HPDE6-E6E7 (cell line): ENCODE data around the gene ASB6.
"Not testable (repeated sequence)": the region's sequence is repeated elsewhere in the genome, so short reads cannot be mapped to it uniquely, and the experiment has no call there.

Source experiments
- DNase-seq: peaks from one replicate; pipeline ENCODE4 v3.0.0; 2011; ENCODE audit warnings: missing footprints; ENCODE audit errors: extremely low spot score

Gene ASB6

GRCh38 chr9:129608561-129609481, 33.1 kb downstream of the ASB6 start:
- DNase-seq: no peak

GRCh38 chr9:129607027-129607387, 34.9 kb downstream of the ASB6 start:
- DNase-seq: no peak

DNA sequence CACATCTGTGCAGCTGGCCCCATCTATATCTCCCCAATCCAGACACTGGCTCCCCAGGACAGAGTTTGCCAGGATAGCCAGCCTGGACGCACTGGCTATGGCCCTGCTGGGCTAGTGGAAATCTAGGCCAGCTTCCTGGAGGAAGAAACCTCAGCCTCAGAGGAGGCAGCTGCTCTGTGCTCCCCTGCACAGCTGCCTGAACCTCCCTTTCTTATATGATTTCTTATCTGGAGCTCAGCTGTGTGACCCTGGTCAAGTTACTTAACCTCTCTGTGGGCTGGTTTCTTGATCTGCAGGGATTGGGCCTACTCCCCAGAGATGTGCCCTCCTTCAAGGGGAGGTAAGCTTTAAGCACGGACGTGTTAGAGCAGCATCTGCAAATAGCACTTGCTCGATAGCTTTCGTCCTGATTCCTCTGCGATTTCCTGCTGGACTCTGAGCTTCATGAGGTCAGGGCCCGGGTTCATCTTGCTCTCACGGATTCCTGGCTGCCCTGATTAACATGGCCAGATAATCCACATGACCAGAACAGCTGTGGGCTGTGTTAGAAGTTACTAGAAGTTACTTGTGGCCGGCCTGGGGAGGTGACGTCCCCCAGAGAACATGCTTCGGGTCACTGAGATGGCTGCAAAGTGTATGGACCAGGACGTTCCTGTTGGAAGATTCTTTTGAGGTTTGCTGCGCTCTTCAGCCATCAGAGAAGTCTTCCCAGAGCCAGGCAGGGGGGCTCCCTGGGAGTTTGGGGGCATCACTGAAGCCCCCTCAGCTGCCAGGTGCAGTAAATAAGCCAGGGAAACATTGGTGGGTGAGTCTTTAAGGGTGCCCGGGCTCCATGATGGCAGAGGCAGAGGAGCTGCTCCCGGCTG, 35.6 kb downstream of the ASB6 start:
- no peak for DNase-seq

- no peak for DNase-seq
Measured at GRCh38 chr9:129604766-129605163, 37.2 kb downstream of the ASB6 start.

DNA sequence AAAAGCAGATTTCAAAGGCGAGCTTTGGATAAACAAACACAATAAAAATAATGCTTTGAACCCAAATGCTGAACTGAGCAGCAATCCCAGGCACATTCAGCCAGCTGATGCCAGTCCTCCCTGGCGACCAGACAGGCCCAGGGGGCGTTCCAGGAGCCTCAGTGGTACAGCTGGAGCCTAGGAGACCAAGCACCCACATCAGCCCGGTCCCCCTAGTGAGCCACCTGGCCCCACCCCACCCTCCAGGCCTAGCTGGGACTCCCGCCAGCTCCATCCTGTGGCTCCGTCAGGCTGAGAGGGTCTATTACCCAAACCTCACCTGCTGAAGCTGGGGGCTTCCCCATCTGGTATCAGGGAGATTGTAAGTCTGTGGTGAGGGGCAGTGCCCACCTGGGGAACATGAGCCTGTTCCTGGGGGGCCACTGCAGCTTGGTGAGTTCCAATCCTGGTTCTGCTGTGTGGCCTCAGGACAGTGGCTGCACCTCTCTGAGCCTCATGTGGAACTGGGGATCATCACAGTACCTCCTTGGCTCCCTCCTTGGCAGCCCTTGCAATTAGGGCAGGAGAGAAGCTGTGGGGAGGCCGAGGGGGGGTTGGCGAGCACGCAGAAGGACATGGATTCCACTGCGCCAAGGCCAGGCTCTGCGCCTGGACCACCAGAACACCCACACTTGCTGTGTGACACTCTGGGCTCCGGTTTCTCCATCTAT, 37.7 kb downstream of the ASB6 start:
- no peak for DNase-seq

- no peak for DNase-seq
Measured at GRCh38 chr9:129602598-129603415, 39.1 kb downstream of the ASB6 start.

DNA sequence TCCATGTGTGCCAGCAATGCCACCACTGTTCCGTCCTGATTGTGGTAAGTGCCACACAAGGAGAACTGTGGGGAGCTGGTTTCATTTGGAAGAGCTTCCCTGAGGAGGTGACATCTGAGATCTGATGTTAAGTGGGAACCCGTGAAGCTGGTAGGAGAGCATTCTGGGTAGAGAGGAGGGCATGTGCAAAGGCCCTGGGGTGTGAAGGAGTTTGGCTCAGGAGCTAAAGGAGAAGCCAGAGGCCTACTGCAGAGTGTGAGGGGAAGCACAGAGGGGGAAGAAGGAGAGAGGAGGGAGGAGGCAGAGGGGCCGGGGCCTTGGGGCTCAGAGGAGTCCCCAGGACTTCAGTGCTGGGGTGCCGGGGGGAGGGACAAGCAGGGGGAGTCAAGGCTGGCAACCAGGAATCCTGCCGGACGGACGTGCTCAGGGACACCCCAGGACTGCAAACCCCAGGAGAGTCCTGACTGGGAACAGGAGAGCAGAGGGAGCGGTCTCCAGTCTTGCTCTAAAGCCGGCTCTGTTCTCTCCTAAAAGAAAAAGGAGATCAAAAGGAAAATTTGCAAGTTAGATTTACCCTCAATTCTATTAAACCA, 40.8 kb downstream of the ASB6 start:
- DNase-seq: no peak

- no peak for DNase-seq
Measured at GRCh38 chr9:129598089-129598596, 43.8 kb downstream of the ASB6 start.

DNA sequence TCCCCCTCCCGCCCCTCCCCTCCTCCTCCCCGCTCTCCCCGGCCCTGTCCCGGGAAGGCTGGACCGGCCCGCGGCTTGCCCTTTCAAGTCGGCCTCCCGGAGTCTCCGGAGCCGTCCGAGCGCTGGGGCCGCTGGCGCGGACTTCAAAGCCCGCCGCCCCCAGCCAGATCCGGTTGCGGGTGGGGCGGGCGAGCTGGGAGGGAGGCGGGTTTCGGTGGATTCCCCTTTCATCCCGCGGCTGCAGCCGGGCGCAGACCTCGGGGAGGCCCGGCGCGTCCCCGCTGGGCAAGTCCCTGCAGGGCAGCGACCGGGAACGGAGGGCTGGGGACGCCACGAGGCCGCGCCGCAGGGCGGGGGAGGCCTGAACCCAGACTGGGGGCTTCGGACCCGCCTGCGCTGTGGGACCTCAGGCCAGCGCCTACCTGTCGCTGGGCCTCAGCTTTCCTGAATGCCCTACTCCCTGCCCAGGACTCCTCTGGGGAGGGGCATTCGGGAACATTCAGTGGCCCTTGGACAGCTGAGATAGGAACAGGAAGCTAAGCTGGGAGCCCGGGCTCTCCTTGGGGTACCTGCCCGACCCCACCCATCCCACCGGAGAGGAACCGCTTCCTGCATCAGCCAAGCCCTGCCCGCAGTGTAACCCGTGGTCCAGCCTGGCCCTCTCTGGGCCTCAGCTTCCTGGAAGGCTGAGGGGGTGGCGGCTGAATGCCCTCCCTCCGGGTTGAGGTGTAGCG, 44.4 kb downstream of the ASB6 start:
- no peak for DNase-seq

DNA sequence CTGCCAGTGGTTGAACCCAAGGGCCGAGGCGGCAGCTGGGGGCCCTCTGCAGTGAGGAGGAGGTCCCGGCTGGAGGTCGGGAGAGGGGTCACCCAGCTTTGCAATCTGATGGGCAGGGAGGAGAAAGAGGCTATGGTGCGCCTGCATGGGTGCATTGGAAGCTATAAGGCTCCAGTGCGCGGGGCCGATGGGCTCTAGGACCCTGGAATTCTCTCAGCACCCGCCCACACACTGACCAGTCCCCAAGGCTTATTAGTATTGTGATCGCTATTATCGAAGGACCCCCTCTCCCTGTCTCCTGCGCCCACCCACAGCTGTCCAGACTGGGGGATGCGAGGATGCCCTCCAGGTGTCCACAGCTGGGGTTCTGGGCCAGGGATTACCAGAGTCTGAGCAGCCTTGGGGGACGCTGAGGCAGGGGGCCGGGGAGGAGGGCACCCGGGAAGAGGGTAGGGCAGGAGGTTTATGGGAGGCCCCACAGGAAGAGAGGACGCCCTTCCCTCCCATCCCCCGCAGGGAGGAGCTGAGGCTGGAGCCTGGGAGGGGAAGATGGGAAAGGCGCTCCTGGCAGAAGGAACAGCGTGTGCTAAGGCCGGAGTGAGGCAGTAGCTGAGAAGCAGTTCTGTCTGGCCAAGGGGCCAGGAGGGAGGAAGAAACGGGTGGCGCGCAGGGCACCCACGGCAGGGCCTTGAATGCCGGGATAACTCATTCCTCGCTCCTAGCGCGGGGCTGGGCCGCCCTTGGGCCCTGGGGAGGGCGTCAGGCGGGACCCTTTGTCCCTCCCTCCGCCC, 45.2 kb downstream of the ASB6 start:
- no peak for DNase-seq

GRCh38 chr9:129595903-129596540, 45.9 kb downstream of the ASB6 start:
- no peak for DNase-seq

DNA sequence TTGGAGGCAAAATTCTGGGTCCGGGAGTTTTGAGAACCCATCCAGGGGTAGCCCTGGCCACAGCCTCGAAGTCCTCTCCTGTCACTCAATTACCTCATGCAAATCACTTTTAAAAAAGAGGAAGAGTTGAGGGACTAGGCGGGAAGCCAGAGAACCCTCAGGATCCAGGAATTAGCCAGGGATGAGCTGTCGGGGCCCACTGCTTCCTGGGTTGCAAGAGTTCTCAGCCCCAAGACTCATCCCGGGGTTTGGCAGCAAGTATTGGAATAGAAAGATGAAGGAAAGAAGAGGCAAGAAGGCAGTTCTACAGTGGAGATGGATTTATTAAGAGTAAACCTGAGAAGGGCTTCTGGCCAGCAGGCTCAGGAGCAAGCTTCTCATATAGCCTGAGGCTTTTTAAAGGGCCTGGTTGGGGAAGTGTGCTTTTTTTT, 46.6 kb downstream of the ASB6 start:
- DNase-seq: no peak

GRCh38 chr9:129594632-129595031, 47.3 kb downstream of the ASB6 start:
- no peak for DNase-seq

DNA sequence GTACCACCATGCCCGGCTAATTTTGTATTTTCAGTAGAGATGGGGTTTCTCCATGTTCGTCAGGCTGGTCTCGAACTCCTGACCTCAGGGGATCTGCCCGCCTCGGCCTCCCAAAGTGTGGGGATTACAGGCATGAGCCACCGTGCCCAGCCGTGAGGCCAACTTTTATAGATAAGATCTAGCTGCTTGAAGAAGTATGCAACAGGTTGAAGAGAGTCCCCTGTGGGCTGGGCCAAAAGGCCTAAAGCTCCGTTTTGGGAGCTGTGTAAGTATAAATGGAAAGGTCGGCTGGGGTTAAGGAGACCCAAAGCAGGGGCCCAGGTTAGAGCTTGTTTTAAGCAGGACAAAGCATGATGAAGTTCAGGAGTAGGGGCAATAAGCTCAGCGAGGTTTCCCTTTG, 49.2 kb downstream of the ASB6 start:
- DNase-seq: not testable (repeated sequence)

- DNase-seq: no peak
Measured at GRCh38 chr9:129591916-129592315, 50.0 kb downstream of the ASB6 start.

GRCh38 chr9:129590466-129590865, 51.5 kb downstream of the ASB6 start:
- no peak for DNase-seq

GRCh38 chr9:129587487-129588262, 54.3 kb downstream of the ASB6 start:
- DNase-seq: no peak

GRCh38 chr9:129586685-129587084, 55.3 kb downstream of the ASB6 start:
- no peak for DNase-seq
